GM12878 (cell line): ENCODE data around the gene BHLHE41. TPM values are rescaled to one million over a fixed set of nuclear protein-coding genes. Genes with fewer than 3 reads are reported as not detected.

ENCODE experiments used
- ATAC-seq: fragments of 200-7000 bp; cut with Tn5 transposase; 3 replicates; pipeline ENCODE4 v1.9.1; 2020; ENCODE audit warnings: mild to moderate bottlenecking, moderate library complexity
- BruUV-seq: library from RNA; stranded (reverse); fragments of 400-500 nt; replicated peaks from 2 replicates; lab custom pipeline; 2021; lab: Mats Ljungman, UMichigan
- CTCF ChIA-PET: fragments of 300-600 bp; sonication (Branson Sonifier 250); formaldehyde crosslinking; extraction: SDS; loops from one replicate; lab custom pipeline; 2021; ENCODE audit warnings: inconsistent platforms; lab: Yijun Ruan, JAX
- POLR2A ChIA-PET: fragments of 350-600 bp; formaldehyde crosslinking; extraction: SDS; loops from one replicate; lab custom pipeline; 2021; ENCODE audit warnings: inconsistent platforms; lab: Charles Lee
- RAD21 ChIA-PET: fragments of 300-600 bp; sonication (Branson Sonifier 250); formaldehyde crosslinking; loops from one replicate; lab custom pipeline; 2023; ENCODE audit warnings: antibody characterized with exemption; ENCODE audit not compliant: unreplicated experiment; lab: Charles Lee
- SMC1A ChIA-PET: fragments of 300-600 bp; sonication (Branson Sonifier 250); formaldehyde crosslinking; loops from one replicate; lab custom pipeline; 2023; ENCODE audit not compliant: unreplicated experiment, uncharacterized antibody; lab: Charles Lee
- DNase-seq: peaks from one replicate; pipeline ENCODE4 v3.0.0-alpha.2; 2011; ENCODE audit warnings: low read depth, low spot score
- FAIRE-seq: peaks from 3 replicates; lab custom pipeline; 2011; peaks lifted over from hg19 to GRCh38; lab: Jason Lieb, UNC
- H2AFZ ChIP-seq: 2 replicates; pipeline ENCODE4 v1.6.0; 2011; ENCODE audit warnings: low read depth, low read length, control low read depth; ENCODE audit not compliant: control insufficient read depth
- H3K27ac ChIP-seq: 2 replicates; pipeline ENCODE4 v1.5.1; 2011; ENCODE audit warnings: control low read depth; ENCODE audit not compliant: control insufficient read depth, insufficient read depth
- H3K27me3 ChIP-seq, 2 experiments: replicated peaks in 1 of 2; 2 replicates each; pipeline versions ENCODE4 v1.6.0 to v1.6.1; 2011; ENCODE audit warnings: low read length in 1 of 2; ENCODE audit not compliant: control insufficient read depth in 2 of 2, insufficient read depth in 2 of 2
- H3K36me3 ChIP-seq, 2 experiments: 2 replicates each; pipeline ENCODE4 v1.5.1; 2011; ENCODE audit warnings: low read length in 1 of 2; ENCODE audit not compliant: control insufficient read depth in 2 of 2, insufficient read depth in 2 of 2
- H3K4me1 ChIP-seq: 2 replicates; pipeline ENCODE4 v1.6.1; 2011; ENCODE audit warnings: mild to moderate bottlenecking, low read length, moderate library complexity, mixed read lengths; ENCODE audit not compliant: control insufficient read depth, insufficient read depth
- H3K4me2 ChIP-seq: 2 replicates; pipeline ENCODE4 v1.6.0; 2011; ENCODE audit warnings: control low read depth; ENCODE audit not compliant: control insufficient read depth, insufficient read depth
- H3K4me3 ChIP-seq: fragments of 200-600 bp; sonication (generic); 2 replicates; pipeline ENCODE4 v1.5.1; 2016
- H3K79me2 ChIP-seq: 2 replicates; pipeline ENCODE4 v1.6.0; 2011; ENCODE audit warnings: low read length; ENCODE audit not compliant: control insufficient read depth, insufficient read depth
- H3K9ac ChIP-seq: 2 replicates; pipeline ENCODE4 v1.8.0; 2011; ENCODE audit warnings: low read length, control low read depth, mixed read lengths; ENCODE audit not compliant: control insufficient read depth, insufficient read depth
- H3K9me3 ChIP-seq: replicated peaks from 3 replicates; pipeline ENCODE4 v1.5.1; 2011; ENCODE audit warnings: mild to moderate bottlenecking, low read length; ENCODE audit not compliant: control insufficient read depth, insufficient read depth
- H4K20me1 ChIP-seq: 2 replicates; pipeline ENCODE4 v1.6.0; 2011; ENCODE audit not compliant: control insufficient read depth, insufficient read depth
- ATF7 ChIP-seq: fragments of 450-650 bp; IDR thresholded peaks from 2 replicates; pipeline ENCODE4 v1.6.1; 2016; ENCODE audit warnings: low read depth, mild to moderate bottlenecking
- BACH1 ChIP-seq: fragments of 450-650 bp; IDR thresholded peaks from 2 replicates; pipeline ENCODE4 v1.6.1; 2017; ENCODE audit warnings: mild to moderate bottlenecking, borderline replicate concordance
- BCL11A ChIP-seq: IDR thresholded peaks from 2 replicates; pipeline ENCODE4 v1.6.1; 2011; ENCODE audit warnings: low read depth, low read length
- EP300 ChIP-seq, 2 experiments: fragments of 150-350 bp in 1 of 2; IDR thresholded peaks; 2 replicates each; pipeline ENCODE4 v1.6.1; 2011 to 2012; ENCODE audit warnings: low read depth in 2 of 2, low read length in 2 of 2, borderline replicate concordance in 1 of 2, improper control_type of control experiment in 1 of 2, inconsistent platforms in 1 of 2; ENCODE audit not compliant: control insufficient read depth in 1 of 2
- KDM1A ChIP-seq: fragments of 200-600 bp; sonication (generic); IDR thresholded peaks from 2 replicates; pipeline ENCODE4 v1.6.1; 2016; ENCODE audit warnings: borderline replicate concordance
- LARP7 ChIP-seq: fragments of 450-650 bp; IDR thresholded peaks from 2 replicates; pipeline ENCODE4 v1.6.1; 2017; ENCODE audit warnings: mild to moderate bottlenecking
- MTA2 ChIP-seq: fragments of 450-650 bp; IDR thresholded peaks from 2 replicates; pipeline ENCODE4 v1.6.1; 2016; ENCODE audit warnings: low read depth, mild to moderate bottlenecking, moderate library complexity
- NBN ChIP-seq: fragments of 450-650 bp; IDR thresholded peaks from 2 replicates; pipeline ENCODE4 v1.6.1; 2016
- PAX5 ChIP-seq: IDR thresholded peaks from 2 replicates; pipeline ENCODE4 v1.6.1; 2011; ENCODE audit warnings: low read depth, low read length, borderline replicate concordance
- POU2F2 ChIP-seq: IDR thresholded peaks from 3 replicates; pipeline ENCODE4 v1.6.1; 2011; ENCODE audit warnings: low read depth, mild to moderate bottlenecking, low read length, borderline replicate concordance
- RUNX3 ChIP-seq: IDR thresholded peaks from 2 replicates; pipeline ENCODE4 v1.6.1; 2012; ENCODE audit warnings: low read length, inconsistent platforms
- SRF ChIP-seq, 2 experiments: IDR thresholded peaks; 2 replicates each; pipeline ENCODE4 v1.6.1; 2011; ENCODE audit warnings: low read depth in 2 of 2, low read length in 2 of 2, mild to moderate bottlenecking in 1 of 2, moderate library complexity in 1 of 2
- ZNF622 ChIP-seq: fragments of 450-650 bp; IDR thresholded peaks from 2 replicates; pipeline ENCODE4 v1.6.1; 2017; ENCODE audit warnings: mild to moderate bottlenecking, inconsistent platforms
- WGBS: methylation state at CpG from one replicate; pipeline ENCODE4 v1.1.6; 2016; ENCODE audit warnings: low lambda C conversion rate; ENCODE audit not compliant: insufficient replicate concordance, insufficient coverage; ENCODE audit errors: missing lambda C conversion rate; 5-methylcytosine and 5-hydroxymethylcytosine counted together
- in situ Hi-C: fragments of 300-500 bp; cut with MboI; formaldehyde crosslinking; loops from 9 replicates; pipeline ENCODE4 v1.14.3; 2018; ENCODE audit warnings: mixed read lengths
- intact Hi-C: fragments of 100-400 bp; cut with micrococcal nuclease; formaldehyde crosslinking; loops from one replicate; pipeline ENCODE4 v1.14.2; 2022; ENCODE audit not compliant: unreplicated experiment
- polyA plus RNA-seq, 11 experiments: library from polyadenylated mRNA; depleted of rRNA in 4 of 11; unstranded in 6 of 11; stranded (reverse) in 5 of 11; fragments of >200 nt; fragmentation: Nextera tagmentation in 4 of 11; fragmentation: Illumina TruSeq in 1 of 11; extraction: Ambion mirVana in 4 of 11; extraction: Trizol in 1 of 11; gene quantifications; 1 replicate in 1 of 11; 2 replicates in 10 of 11; pipeline versions ENCODE4 v1.2.1 to v1.2.3, GENCODE V29; 2011 to 2016; ENCODE audit warnings: inconsistent platforms in 2 of 11, missing spikeins in 2 of 11, low read depth in 1 of 11
- total RNA-seq, 4 experiments: library from RNA; depleted of rRNA in 3 of 4; stranded (reverse); fragments of >200 nt in 3 of 4; fragmentation: Illumina TruSeq in 1 of 4; extraction: Trizol in 1 of 4; gene quantifications; 2 replicates each; pipeline versions ENCODE4 v1.2.1 to v1.2.3, GENCODE V29; 2013 to 2021
- TF ChIP-seq, protein P1 (sequence below): IDR thresholded peaks from 2 replicates; pipeline ENCODE4 v1.6.1; 2011; ENCODE audit warnings: low read depth, low read length, improper control_type of control experiment, borderline replicate concordance
- TF ChIP-seq, protein P2 (sequence below): fragments of 450-650 bp; IDR thresholded peaks from 2 replicates; pipeline ENCODE4 v1.6.1; 2017; ENCODE audit warnings: low read depth, mild to moderate bottlenecking, moderate library complexity
- TF ChIP-seq, protein P3 (sequence below): fragments of 450-650 bp; IDR thresholded peaks from 2 replicates; pipeline ENCODE4 v1.6.1; 2016; ENCODE audit warnings: mild to moderate bottlenecking
- TF ChIP-seq, protein P4 (sequence below): fragments of 450-650 bp; formaldehyde crosslinking; IDR thresholded peaks from 2 replicates; pipeline ENCODE4 v1.4.0; 2022; ENCODE audit warnings: mild to moderate bottlenecking, moderate library complexity

Gene BHLHE41
- total and polyA plus RNA-seq, 10 of the 15 experiments (the other 5 are each of a cell fraction or from before 2014, with no cell fraction given), result 0.02 to 1.5 (median 0.07) TPM; not detected in 3

DNA sequence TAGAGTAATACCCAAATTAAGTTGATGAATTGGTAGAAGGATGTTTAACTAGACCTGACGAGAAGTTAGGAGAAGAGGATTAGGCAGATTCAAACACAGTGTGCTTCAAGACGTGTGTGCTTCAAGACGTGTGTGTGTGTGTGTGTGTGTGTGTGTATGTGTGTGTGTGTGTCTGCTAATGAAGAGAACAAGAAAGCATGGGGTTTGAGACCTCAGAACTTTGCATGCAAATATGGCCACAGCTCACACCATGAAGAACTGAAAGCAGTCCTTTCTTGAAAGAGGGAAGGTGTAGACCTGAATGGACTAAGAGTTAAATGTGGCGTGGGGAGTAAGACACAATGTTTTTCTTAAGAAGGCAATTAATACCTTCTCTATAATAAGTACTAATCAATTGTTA lies 38.1 kb upstream of the BHLHE41 start:
- Histone ChIP-seq H3K4me2 (peak overlapping the region; percentile 23; the same call in 1 of the 2 replicates), H3K27ac (no peak overlapping the region), H3K4me1 (peaks cover 15% of the 10 kb centered on the region), H3K4me3 (no peak overlapping the region), H2AFZ (no peak overlapping the region), H3K27me3 (no peaks in the 10 kb centered on the region), H3K79me2 (no peaks in the 10 kb centered on the region), H3K36me3 (no peaks in the 10 kb centered on the region), H3K9ac (no peak overlapping the region), H3K9me3 (no peaks in the 10 kb centered on the region; the same call in 2 of the 3 replicates), H4K20me1 (no peaks in the 10 kb centered on the region)
- DNase-seq, result peak; percentile 62
- ChIA-PET SMC1A (interaction anchor here (0.8 to 2.2 kb wide), 14 partner anchors 8 to 250 kb away, joined by 3 to 7 read pairs (median 4); partner anchors contain the start of gene SSPN), CTCF (interaction anchor here (0.7 to 1.9 kb wide), 6 partner anchors 13 to 272 kb away, joined by 3 to 6 read pairs (median 4); no protein-coding TSS in a partner anchor), POLR2A (interaction anchor here (1.7 to 2.6 kb wide), 2 partner anchors 9 to 106 kb away, joined by 3 to 9 read pairs; no protein-coding TSS in a partner anchor), RAD21 (interaction anchor here (0.7 to 1.6 kb wide), 7 partner anchors 8 to 568 kb away, joined by 3 to 6 read pairs (median 4); no protein-coding TSS in a partner anchor)
- intact Hi-C loops (no loop called here), in situ Hi-C loops (no loop called here)
- 15% methylated on average over 4 of the region's 4 CpGs for WGBS
- peak; percentile 94 for FAIRE-seq
- peak; percentile 95 for ATAC-seq
- no TSS peak for BruUV-seq
- no peak for TF ChIP-seq LARP7
- peak; percentile 96; the same call in 2 of the 3 replicates for TF ChIP-seq POU2F2
- TF ChIP-seq MTA2, result peak; percentile 90
- peak; percentile 74 for TF ChIP-seq RUNX3
- peak; percentile 66 for TF ChIP-seq ATF7
- TF ChIP-seq, protein P1, sequence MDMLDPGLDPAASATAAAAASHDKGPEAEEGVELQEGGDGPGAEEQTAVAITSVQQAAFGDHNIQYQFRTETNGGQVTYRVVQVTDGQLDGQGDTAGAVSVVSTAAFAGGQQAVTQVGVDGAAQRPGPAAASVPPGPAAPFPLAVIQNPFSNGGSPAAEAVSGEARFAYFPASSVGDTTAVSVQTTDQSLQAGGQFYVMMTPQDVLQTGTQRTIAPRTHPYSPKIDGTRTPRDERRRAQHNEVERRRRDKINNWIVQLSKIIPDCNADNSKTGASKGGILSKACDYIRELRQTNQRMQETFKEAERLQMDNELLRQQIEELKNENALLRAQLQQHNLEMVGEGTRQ, result no peak
- no peak for TF ChIP-seq KDM1A
- peak; percentile 79; the same call in 1 of the 2 replicates for TF ChIP-seq BCL11A
- peak; percentile 91 for TF ChIP-seq NBN
- TF ChIP-seq, protein P2, sequence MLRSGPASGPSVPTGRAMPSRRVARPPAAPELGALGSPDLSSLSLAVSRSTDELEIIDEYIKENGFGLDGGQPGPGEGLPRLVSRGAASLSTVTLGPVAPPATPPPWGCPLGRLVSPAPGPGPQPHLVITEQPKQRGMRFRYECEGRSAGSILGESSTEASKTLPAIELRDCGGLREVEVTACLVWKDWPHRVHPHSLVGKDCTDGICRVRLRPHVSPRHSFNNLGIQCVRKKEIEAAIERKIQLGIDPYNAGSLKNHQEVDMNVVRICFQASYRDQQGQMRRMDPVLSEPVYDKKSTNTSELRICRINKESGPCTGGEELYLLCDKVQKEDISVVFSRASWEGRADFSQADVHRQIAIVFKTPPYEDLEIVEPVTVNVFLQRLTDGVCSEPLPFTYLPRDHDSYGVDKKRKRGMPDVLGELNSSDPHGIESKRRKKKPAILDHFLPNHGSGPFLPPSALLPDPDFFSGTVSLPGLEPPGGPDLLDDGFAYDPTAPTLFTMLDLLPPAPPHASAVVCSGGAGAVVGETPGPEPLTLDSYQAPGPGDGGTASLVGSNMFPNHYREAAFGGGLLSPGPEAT, result peak; percentile 53; the same call in 1 of the 2 replicates
- TF ChIP-seq EP300 (IDR thresholded peaks at IDR 0.05; ENCODE audit: borderline replicate concordance in 1 of 2, control insufficient read depth in 1 of 2, low read depth in 2 of 2, low read length in 2 of 2), result peak in 1 of 2 experiments; percentile 29; a peak in 2 of 4 replicates
- TF ChIP-seq, protein P3, sequence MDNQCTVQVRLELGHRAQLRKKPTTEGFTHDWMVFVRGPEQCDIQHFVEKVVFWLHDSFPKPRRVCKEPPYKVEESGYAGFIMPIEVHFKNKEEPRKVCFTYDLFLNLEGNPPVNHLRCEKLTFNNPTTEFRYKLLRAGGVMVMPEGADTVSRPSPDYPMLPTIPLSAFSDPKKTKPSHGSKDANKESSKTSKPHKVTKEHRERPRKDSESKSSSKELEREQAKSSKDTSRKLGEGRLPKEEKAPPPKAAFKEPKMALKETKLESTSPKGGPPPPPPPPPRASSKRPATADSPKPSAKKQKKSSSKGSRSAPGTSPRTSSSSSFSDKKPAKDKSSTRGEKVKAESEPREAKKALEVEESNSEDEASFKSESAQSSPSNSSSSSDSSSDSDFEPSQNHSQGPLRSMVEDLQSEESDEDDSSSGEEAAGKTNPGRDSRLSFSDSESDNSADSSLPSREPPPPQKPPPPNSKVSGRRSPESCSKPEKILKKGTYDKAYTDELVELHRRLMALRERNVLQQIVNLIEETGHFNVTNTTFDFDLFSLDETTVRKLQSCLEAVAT, result peak; percentile 52; the same call in 1 of the 2 replicates
- 0 out of 4 replicates have a peak, but pooled peaks of 1 of the 2 experiments have one; percentile 10 for TF ChIP-seq SRF (IDR thresholded peaks at IDR 0.05; ENCODE audit: low read depth in 2 of 2, low read length in 2 of 2)
- TF ChIP-seq, protein P4, sequence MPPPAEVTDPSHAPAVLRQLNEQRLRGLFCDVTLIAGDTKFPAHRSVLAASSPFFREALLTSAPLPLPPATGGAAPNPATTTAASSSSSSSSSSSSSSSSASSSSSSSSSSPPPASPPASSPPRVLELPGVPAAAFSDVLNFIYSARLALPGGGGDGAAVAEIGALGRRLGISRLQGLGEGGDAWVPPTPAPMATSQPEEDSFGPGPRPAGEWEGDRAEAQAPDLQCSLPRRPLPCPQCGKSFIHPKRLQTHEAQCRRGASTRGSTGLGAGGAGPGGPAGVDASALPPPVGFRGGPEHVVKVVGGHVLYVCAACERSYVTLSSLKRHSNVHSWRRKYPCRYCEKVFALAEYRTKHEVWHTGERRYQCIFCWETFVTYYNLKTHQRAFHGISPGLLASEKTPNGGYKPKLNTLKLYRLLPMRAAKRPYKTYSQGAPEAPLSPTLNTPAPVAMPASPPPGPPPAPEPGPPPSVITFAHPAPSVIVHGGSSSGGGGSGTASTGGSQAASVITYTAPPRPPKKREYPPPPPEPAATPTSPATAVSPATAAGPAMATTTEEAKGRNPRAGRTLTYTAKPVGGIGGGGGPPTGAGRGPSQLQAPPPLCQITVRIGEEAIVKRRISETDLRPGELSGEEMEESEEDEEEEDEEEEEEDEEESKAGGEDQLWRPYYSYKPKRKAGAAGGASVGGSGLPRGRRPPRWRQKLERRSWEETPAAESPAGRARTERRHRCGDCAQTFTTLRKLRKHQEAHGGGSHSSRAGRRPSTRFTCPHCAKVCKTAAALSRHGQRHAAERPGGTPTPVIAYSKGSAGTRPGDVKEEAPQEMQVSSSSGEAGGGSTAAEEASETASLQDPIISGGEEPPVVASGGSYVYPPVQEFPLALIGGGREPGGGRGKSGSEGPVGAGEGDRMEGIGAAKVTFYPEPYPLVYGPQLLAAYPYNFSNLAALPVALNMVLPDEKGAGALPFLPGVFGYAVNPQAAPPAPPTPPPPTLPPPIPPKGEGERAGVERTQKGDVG (CRISPR knock-in tag), result no peak
- TF ChIP-seq PAX5, result peak; percentile 49; the same call in 1 of the 2 replicates
- peak; percentile 42; the same call in 1 of the 2 replicates for TF ChIP-seq BACH1
- no peak for TF ChIP-seq ZNF622
